HPDE6-E6E7 (cell line): Measurements from ENCODE around the gene SAPCD1.

Experiments used
- DNase-seq: peaks from one replicate; pipeline ENCODE4 v3.0.0; 2011; ENCODE audit warnings: missing footprints; ENCODE audit errors: extremely low spot score

SAPCD1 gene

GRCh38 chr6:31729515-31729978 lies 32.9 kb upstream of the SAPCD1 start:
- DNase-seq = no peak

- no peak for DNase-seq
These were observed 32.4 kb upstream of the SAPCD1 start for GRCh38 chr6:31729979-31730630.

GRCh38 chr6:31730631-31731086 lies 31.8 kb upstream of the SAPCD1 start:
- DNase-seq = no peak

GRCh38 chr6:31732029-31732428 lies 30.4 kb upstream of the SAPCD1 start:
- DNase-seq = no peak

GRCh38 chr6:31733734-31734133 lies 28.7 kb upstream of the SAPCD1 start:
- no peak for DNase-seq

- no peak for DNase-seq
These were observed 28.1 kb upstream of the SAPCD1 start for GRCh38 chr6:31734247-31734820.

GRCh38 chr6:31734821-31735406 lies 27.5 kb upstream of the SAPCD1 start:
- DNase-seq = no peak

- no peak for DNase-seq
These were observed 26.3 kb upstream of the SAPCD1 start, which contains the start of gene CLIC1 for GRCh38 chr6:31736021-31736767. Gene CLIC1, minus strand, starts transcription at chr6:31736530. Its CDS starts 230 bp downstream, at chr6:31736300.

- no peak for DNase-seq
These were observed 25.6 kb upstream of the SAPCD1 start for GRCh38 chr6:31736768-31737314.

GRCh38 chr6:31737315-31737990 lies 25.0 kb upstream of the SAPCD1 start:
- DNase-seq = no peak

- DNase-seq = peak; percentile 80
These were observed 24.2 kb upstream of the SAPCD1 start for GRCh38 chr6:31737991-31738979.

GRCh38 chr6:31739639-31740396 lies 22.6 kb upstream of the SAPCD1 start, which contains the start of gene MSH5:
Gene MSH5, plus strand, starts transcription at chr6:31740005. Its CDS starts 462 bp downstream, at chr6:31740467.
- DNase-seq = peak; percentile 98

GRCh38 chr6:31740397-31741223 lies 21.8 kb upstream of the SAPCD1 start:
- no peak for DNase-seq

- DNase-seq = no peak
These were observed 20.6 kb upstream of the SAPCD1 start for GRCh38 chr6:31741815-31742214.

GRCh38 chr6:31742894-31743293 lies 19.6 kb upstream of the SAPCD1 start:
- no peak for DNase-seq

GRCh38 chr6:31744422-31744821 lies 18.0 kb upstream of the SAPCD1 start:
- no peak for DNase-seq

- no peak for DNase-seq
These were observed 13.0 kb upstream of the SAPCD1 start for GRCh38 chr6:31749301-31750036.
